ENCODE data around the gene P2RY4. TPM values are rescaled to one million over a fixed set of nuclear protein-coding genes. Genes with fewer than 3 reads are reported as not detected.

P2RY4 gene
- total RNA-seq, 4 donors from 2014 or later = 2.2 to 7.0 (median 4.3) TPM

- DNase-seq (ENCODE audit: low spot score in 2 of 2) = no peak
- WGBS = 82% methylated on average over 2 of the region's 2 CpGs
- H3K36me3 ChIP-seq = no peaks in the 10 kb centered on the region
- TF ChIP-seq POLR2A (IDR thresholded peaks at IDR 0.05) = no peak
- TF ChIP-seq CTCF (IDR thresholded peaks at IDR 0.05) = no peak
- TF ChIP-seq POLR2AphosphoS5 (IDR thresholded peaks at IDR 0.05) = no peak
- no peak for TF ChIP-seq EP300 (IDR thresholded peaks at IDR 0.05)
- H3K4me1 ChIP-seq = no peaks in the 10 kb centered on the region
- H3K4me3 ChIP-seq = no peak overlapping the region
- H3K9me3 ChIP-seq = no peaks in the 10 kb centered on the region
- H3K27me3 ChIP-seq = no peaks in the 10 kb centered on the region
- H3K27ac ChIP-seq = no peak overlapping the region
These were observed 18.5 kb downstream of the P2RY4 start for GRCh38 chrX:70241501-70241900.

- DNase-seq (ENCODE audit: low spot score in 2 of 2) = no peak
- no peak overlapping the region for H3K27ac ChIP-seq
- H3K4me3 ChIP-seq = no peak overlapping the region
- H3K9me3 ChIP-seq = no peaks in the 10 kb centered on the region
- no peaks in the 10 kb centered on the region for H3K4me1 ChIP-seq
- H3K36me3 ChIP-seq = no peaks in the 10 kb centered on the region
- H3K27me3 ChIP-seq = no peaks in the 10 kb centered on the region
- 90% methylated on average over 1 of the region's 1 CpG for WGBS
- TF ChIP-seq CTCF (IDR thresholded peaks at IDR 0.05) (no peak), POLR2A (IDR thresholded peaks at IDR 0.05) (no peak), POLR2AphosphoS5 (IDR thresholded peaks at IDR 0.05) (no peak), EP300 (IDR thresholded peaks at IDR 0.05) (no peak)
These were observed 19.3 kb downstream of the P2RY4 start for GRCh38 chrX:70240751-70241150.

- Histone ChIP-seq H3K4me1 (no peaks in the 10 kb centered on the region), H3K27ac (no peak within 1 kb of the TSS), H3K4me3 (no peak within 1 kb of the TSS), H3K9me3 (no peaks in the 10 kb centered on the region), H3K36me3 (no peaks in the 10 kb centered on the region), H3K27me3 (no peaks in the 10 kb centered on the region)
- 92% methylated on average over 3 of the region's 3 CpGs for WGBS
- DNase-seq (ENCODE audit: low spot score in 2 of 2) = no peak
- no peak for TF ChIP-seq POLR2AphosphoS5 (IDR thresholded peaks at IDR 0.05)
- no peak for TF ChIP-seq EP300 (IDR thresholded peaks at IDR 0.05)
- TF ChIP-seq POLR2A (IDR thresholded peaks at IDR 0.05) = no peak
- TF ChIP-seq CTCF (IDR thresholded peaks at IDR 0.05) = no peak
These were observed 25.6 kb downstream of the P2RY4 start, which contains the start of gene AWAT1 for GRCh38 chrX:70234355-70234754. TSS of gene AWAT1 (plus strand) at chrX:70234655. CDS start at chrX:70234696, 41 bp downstream.

GRCh38 chrX:70231666-70232065, 28.3 kb downstream of the P2RY4 start:
- 61% methylated on average over 4 of the region's 4 CpGs for WGBS
- Histone ChIP-seq H3K27me3 (no peaks in the 10 kb centered on the region), H3K9me3 (no peaks in the 10 kb centered on the region), H3K4me1 (no peaks in the 10 kb centered on the region), H3K36me3 (no peaks in the 10 kb centered on the region), H3K4me3 (no peak overlapping the region), H3K27ac (no peak overlapping the region)
- DNase-seq (ENCODE audit: low spot score in 2 of 2) = no peak
- TF ChIP-seq POLR2A (IDR thresholded peaks at IDR 0.05) = no peak
- no peak for TF ChIP-seq EP300 (IDR thresholded peaks at IDR 0.05)
- TF ChIP-seq CTCF (IDR thresholded peaks at IDR 0.05) = no peak
- TF ChIP-seq POLR2AphosphoS5 (IDR thresholded peaks at IDR 0.05) = no peak

GRCh38 chrX:70226687-70227086, 33.3 kb downstream of the P2RY4 start:
- no peak for DNase-seq (ENCODE audit: low spot score in 2 of 2)
- WGBS = 63% methylated on average over 2 of the region's 2 CpGs
- Histone ChIP-seq H3K4me3 (no peak overlapping the region), H3K4me1 (no peaks in the 10 kb centered on the region), H3K27me3 (no peaks in the 10 kb centered on the region), H3K9me3 (no peaks in the 10 kb centered on the region), H3K27ac (no peak overlapping the region), H3K36me3 (no peaks in the 10 kb centered on the region)
- no peak for TF ChIP-seq POLR2AphosphoS5 (IDR thresholded peaks at IDR 0.05)
- no peak for TF ChIP-seq POLR2A (IDR thresholded peaks at IDR 0.05)
- TF ChIP-seq CTCF (IDR thresholded peaks at IDR 0.05) = no peak
- TF ChIP-seq EP300 (IDR thresholded peaks at IDR 0.05) = no peak
